ENCODE results near the gene OSBPL10. TPM values are rescaled to one million over a fixed set of nuclear protein-coding genes. Genes with fewer than 3 reads are reported as not detected.
"Not testable (repeated sequence)": the region's sequence is repeated elsewhere in the genome, so short reads cannot be mapped to it uniquely, and the experiment has no call there.

OSBPL10 gene
- total RNA-seq, 2 donors from 2014 or later: 0.17 to 2.9 TPM

DNA sequence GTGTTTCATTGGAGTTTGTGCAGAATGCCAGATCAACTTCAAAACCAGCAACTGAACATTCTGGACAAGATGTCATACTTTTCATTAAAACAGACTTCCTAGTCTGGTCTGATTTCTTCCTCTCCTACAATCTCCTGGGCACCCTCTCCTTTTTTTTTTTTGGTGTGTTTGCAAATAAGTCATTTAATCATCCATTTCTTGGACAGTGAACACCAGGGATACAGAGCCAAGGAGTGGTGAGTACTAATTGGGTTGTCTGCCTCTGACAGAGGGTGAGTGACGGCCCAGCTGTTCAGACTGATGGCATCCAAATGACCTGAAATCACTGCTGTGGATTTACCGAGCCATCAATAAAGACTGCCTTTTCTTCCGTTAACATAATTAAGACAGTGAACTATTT is 290.3 kb downstream of the OSBPL10 start:
- Mint-ChIP-seq H3K27ac (no peak overlapping the region), H3K9me3 (peaks cover 3% of the 10 kb centered on the region), H3K36me3 (peaks cover 5% of the 10 kb centered on the region), H3K4me3 (no peak overlapping the region), H3K4me1 (ENCODE audit: low read depth in 2 of 2) (peaks cover 0 to 8% of the 10 kb centered on the region in 2 donors), H3K27me3 (peaks cover 2 to 6% of the 10 kb centered on the region in 2 donors)
- DNase-seq (ENCODE audit: low spot score): no peak
- ATAC-seq: no peak

DNA sequence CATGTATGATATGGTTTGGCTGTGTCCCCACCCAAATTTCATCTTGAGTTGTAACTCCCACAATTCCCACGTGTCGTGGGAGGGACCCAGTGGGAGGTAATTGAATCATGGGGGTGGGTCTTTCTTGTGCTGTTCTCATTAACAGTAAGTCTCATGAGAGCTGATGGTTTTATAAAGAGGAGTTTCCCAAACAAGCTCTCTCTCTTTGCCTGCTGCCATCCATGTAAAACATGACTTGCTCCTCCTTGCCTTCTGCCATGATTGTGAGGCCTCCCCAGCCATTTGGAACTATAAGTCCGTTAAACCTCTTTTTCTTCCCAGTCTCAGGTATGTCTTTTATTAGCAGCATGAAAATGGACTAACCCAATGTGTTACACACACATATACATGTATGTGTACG is 291.5 kb downstream of the OSBPL10 start:
- peak overlapping the region in 1 of 2 donors; percentile 3 for H3K27ac Mint-ChIP-seq
- not testable (repeated sequence) for H3K27me3 Mint-ChIP-seq, H3K4me3 Mint-ChIP-seq

DNA sequence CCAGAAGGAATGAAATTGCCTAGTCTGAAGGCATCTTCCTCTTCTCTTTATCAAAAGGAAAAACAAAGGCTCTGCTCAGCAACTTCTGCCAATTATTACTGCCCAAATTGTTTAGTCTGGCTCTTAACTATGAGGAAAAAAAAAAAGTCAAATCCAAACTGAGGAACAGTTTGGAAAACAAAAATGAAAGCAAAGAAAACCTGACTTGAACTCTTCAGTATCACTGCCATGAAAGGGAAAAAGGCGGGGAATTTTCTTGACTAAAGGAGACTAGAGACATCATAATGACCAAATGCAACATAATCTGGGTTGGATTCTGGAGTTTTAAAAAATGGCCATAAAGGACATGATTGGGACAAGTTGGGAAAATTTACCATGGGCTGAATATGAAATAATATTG is 292.1 kb downstream of the OSBPL10 start:
- peaks cover 2 to 10% of the 10 kb centered on the region in 2 donors for H3K27me3 Mint-ChIP-seq
- peaks cover 0 to 8% of the 10 kb centered on the region in 2 donors for H3K4me1 Mint-ChIP-seq (ENCODE audit: low read depth in 2 of 2)
- peaks cover 5% of the 10 kb centered on the region for H3K36me3 Mint-ChIP-seq
- no peak for DNase-seq (ENCODE audit: low spot score)
- no peak overlapping the region for H3K4me3 Mint-ChIP-seq
- H3K27ac Mint-ChIP-seq: peak overlapping the region in 1 of 2 donors; percentile 20
- no peak for ATAC-seq
- peaks cover 3% of the 10 kb centered on the region for H3K9me3 Mint-ChIP-seq

More for the DNA sequence above, 291.5 kb downstream of the OSBPL10 start:
- DNase-seq (ENCODE audit: low spot score); H3K4me1 Mint-ChIP-seq (ENCODE audit: low read depth in 2 of 2); ATAC-seq; H3K36me3 Mint-ChIP-seq; H3K9me3 Mint-ChIP-seq: not testable (repeated sequence)

DNA sequence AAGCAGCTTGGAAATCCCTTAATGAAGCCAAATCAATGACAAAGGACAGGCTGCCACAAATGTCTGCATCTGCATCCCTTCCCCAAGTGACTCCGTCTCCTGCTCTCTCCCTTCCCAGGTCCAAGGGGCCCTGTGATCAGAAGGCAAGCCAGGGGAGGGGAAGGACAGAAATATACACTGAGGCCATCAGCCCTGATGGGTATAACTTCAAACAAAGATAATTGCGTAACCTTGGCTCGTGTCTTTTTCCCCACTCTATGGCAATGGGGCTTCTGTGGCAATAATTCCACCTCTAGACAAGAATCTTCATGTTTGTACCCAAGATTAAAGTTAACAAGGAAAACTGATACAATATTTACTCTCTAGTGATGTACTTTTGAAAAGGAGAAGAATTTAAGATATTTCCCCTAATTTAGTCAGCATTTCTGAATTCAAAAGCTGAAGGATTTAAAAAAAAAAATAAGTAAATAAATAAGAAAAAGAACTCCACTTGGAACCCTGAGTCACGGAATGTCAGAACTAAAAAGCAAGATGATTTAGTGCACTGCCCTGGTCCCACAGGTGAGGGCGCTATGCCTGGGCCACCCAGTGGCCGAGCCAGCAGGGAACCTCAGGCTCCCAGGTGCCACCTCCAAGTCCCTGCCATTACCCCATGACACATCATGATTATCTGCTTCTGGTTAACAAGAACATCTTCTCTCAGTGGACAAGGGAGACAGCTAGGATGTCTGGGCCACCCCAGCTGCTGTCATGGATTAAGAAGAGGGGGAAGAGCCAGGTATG is 293.9 kb downstream of the OSBPL10 start:
- Mint-ChIP-seq H3K36me3 (peaks cover 5% of the 10 kb centered on the region), H3K4me1 (ENCODE audit: low read depth in 2 of 2) (peaks cover 0 to 8% of the 10 kb centered on the region in 2 donors), H3K4me3 (no peak overlapping the region), H3K9me3 (peaks cover 3% of the 10 kb centered on the region), H3K27me3 (peaks cover 2 to 10% of the 10 kb centered on the region in 2 donors), H3K27ac (no peak overlapping the region)
- ATAC-seq (no peak), DNase-seq (ENCODE audit: low spot score) (no peak)

DNA sequence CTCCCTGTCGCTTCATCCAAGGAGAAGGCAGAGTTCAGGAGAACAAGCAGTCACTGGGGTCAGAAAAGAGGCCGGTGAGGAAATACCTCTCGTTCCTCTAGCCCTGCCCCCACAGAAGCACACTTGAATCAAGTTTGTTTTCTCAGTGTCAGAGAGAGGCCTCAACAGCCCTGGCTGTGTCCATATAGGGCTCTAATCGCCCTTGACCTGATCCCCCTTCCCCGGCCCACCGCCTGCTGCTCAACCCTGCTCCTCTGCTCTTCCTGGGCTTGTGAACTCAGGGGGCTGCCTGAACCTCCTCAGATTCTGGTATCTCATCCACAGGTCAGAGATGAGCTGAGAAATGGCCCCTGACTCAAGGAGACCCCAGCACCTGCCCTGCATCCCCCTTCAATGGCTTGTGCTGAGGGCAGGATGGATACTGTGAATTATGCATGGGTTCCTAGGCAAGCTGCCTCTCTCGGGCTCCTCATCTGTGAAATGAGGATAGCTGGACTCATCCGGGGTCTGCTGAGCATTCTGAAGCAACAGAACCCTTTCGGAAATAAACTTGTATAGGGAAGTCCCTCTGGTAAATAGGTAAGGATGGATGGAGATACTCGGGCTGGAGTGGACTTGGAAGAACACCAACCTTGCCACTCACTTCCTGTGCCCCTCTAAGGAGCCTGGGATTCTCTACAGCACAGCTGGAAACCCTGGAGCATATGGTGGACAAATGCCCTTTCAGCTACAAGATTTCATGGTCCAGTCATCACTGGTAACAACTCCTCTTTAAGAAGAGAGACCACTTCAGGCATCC is 300.8 kb downstream of the OSBPL10 start:
- no peak overlapping the region for H3K27ac Mint-ChIP-seq
- no peaks in the 10 kb centered on the region for H3K9me3 Mint-ChIP-seq
- H3K36me3 Mint-ChIP-seq: no peaks in the 10 kb centered on the region
- H3K4me1 Mint-ChIP-seq (ENCODE audit: low read depth in 2 of 2): no peaks in the 10 kb centered on the region
- DNase-seq (ENCODE audit: low spot score): no peak
- H3K27me3 Mint-ChIP-seq: no peaks in the 10 kb centered on the region
- H3K4me3 Mint-ChIP-seq: no peak overlapping the region
- peak in 1 of 2 donors; percentile 8 for ATAC-seq

DNA sequence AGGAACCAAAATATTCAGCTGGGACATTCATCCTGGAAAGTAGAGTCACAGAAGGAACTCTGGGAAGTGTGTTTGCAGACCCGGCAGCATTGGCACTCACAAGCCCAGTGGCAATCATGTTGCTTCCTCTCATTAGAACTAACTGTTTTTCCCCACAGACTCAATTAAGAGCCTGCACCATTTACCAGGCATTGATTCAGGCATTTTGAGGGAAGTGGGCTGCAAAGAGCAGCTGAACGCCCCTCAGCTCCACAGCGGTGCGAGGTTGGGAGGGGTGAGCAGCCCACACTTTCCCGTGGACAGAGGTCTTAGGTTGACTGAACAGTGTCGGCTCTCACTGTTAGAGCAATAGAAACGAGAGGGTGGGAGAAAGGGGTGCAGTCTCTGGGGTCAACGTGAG is 304.5 kb downstream of the OSBPL10 start:
- H3K4me1 Mint-ChIP-seq (ENCODE audit: low read depth in 2 of 2): no peaks in the 10 kb centered on the region
- H3K9me3 Mint-ChIP-seq: no peaks in the 10 kb centered on the region
- no peaks in the 10 kb centered on the region for H3K36me3 Mint-ChIP-seq
- ATAC-seq (no peak), DNase-seq (ENCODE audit: low spot score) (no peak)
- H3K27ac Mint-ChIP-seq: no peak overlapping the region
- H3K27me3 Mint-ChIP-seq: no peaks in the 10 kb centered on the region
- H3K4me3 Mint-ChIP-seq: no peak overlapping the region

DNA sequence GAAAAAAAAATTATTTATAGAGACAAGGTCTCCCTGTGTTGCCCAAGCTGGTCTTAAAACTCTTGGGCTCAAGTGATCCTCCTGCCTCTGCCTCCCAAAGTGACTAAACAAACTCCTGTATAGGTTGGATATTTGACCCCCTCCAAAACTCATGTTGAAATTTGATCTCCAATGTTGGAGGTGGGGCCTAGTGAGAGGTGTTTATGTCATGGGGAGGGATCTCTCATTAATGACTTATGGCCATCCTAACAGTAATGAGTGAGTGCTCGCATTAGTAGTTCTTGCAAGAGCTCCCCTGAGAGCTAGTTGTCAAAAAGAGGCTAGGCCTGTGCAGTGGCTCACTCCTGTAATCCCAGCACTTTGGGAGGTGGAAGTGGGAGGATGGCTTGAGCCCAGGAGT is 307.1 kb downstream of the OSBPL10 start:
- DNase-seq (ENCODE audit: low spot score) (no peak), ATAC-seq (no peak)
- H3K4me3 Mint-ChIP-seq: no peak overlapping the region
- H3K9me3 Mint-ChIP-seq: no peaks in the 10 kb centered on the region
- H3K27me3 Mint-ChIP-seq: peaks cover 0 to 4% of the 10 kb centered on the region in 2 donors
- H3K4me1 Mint-ChIP-seq (ENCODE audit: low read depth in 2 of 2): no peaks in the 10 kb centered on the region
- no peaks in the 10 kb centered on the region for H3K36me3 Mint-ChIP-seq
- no peak overlapping the region for H3K27ac Mint-ChIP-seq

DNA sequence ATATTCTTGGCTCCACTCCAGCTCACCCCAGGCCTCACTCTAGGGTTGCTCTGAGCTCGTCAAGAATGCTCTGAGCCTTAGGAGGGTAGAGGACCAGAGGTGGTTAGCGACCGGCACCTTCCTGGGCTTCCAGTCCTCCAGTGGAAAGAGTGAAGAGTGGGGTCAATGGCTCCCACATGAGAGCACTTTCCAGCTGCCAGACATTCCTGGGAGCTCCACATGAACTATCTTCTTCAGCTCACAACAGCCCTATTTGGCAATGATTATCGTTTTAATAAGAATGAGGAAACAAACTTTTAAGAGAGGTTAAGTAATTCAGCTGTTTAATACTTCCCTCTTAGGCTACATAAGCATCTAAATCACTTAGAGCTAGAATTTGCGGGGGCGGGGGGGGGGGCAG is 309.1 kb downstream of the OSBPL10 start:
- no peak for ATAC-seq
- H3K4me3 Mint-ChIP-seq: no peak overlapping the region

DNA sequence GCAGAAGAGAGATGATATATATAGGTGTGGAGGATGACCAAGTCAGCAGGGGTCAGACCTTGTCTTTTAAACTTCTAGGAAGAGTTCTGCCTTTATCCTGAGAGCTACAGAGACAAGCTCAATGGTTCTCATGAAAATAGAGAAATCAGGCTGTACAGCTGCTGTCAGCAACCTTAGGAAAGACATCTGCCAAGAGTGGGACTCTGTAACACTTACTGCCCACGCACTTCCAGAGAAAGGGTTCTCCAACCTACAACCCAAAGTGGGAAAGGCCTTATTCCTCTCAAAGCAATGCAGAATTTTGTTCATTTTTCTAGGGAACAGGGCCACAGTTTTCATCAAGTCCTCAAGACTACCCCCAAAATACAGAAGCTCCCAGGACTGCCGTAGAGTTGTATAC is 309.6 kb downstream of the OSBPL10 start:
- Mint-ChIP-seq H3K4me3 (no peak overlapping the region), H3K4me1 (ENCODE audit: low read depth in 2 of 2) (no peaks in the 10 kb centered on the region), H3K27me3 (peaks cover 0 to 4% of the 10 kb centered on the region in 2 donors), H3K36me3 (no peaks in the 10 kb centered on the region), H3K27ac (no peak overlapping the region), H3K9me3 (no peaks in the 10 kb centered on the region)
- no peak for ATAC-seq
- no peak for DNase-seq (ENCODE audit: low spot score)

More for the DNA sequence above, 309.1 kb downstream of the OSBPL10 start:
- no peaks in the 10 kb centered on the region for H3K9me3 Mint-ChIP-seq
- no peak overlapping the region for H3K27ac Mint-ChIP-seq
- H3K4me1 Mint-ChIP-seq (ENCODE audit: low read depth in 2 of 2): no peaks in the 10 kb centered on the region
- H3K36me3 Mint-ChIP-seq: no peaks in the 10 kb centered on the region
- peaks cover 0 to 4% of the 10 kb centered on the region in 2 donors for H3K27me3 Mint-ChIP-seq
- DNase-seq (ENCODE audit: low spot score): no peak

DNA sequence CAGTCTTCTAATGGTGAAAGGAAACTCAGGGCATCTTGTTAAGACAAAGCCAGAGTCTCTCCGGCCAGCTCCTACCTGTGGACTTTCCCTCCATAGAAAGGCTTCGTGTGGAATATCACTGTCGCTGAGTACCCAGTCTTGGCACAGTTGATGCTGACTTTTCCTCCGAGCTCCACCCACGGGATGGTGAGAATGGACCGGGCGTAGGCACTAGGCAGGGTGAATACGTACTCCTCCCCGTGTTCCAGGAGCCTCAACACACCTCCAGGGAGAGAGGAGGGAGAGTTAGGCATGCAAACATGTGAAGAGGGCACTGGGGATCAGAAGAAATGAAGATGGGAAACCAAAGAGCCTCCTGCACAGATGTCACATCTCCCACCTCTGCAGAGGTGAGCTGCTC is 310.3 kb downstream of the OSBPL10 start:
- H3K36me3 Mint-ChIP-seq: no peaks in the 10 kb centered on the region
- ATAC-seq (no peak), DNase-seq (ENCODE audit: low spot score) (no peak)
- no peaks in the 10 kb centered on the region for H3K4me1 Mint-ChIP-seq (ENCODE audit: low read depth in 2 of 2)
- H3K27ac Mint-ChIP-seq: no peak overlapping the region
- no peak overlapping the region for H3K4me3 Mint-ChIP-seq
- peaks cover 0 to 4% of the 10 kb centered on the region in 2 donors for H3K27me3 Mint-ChIP-seq
- no peaks in the 10 kb centered on the region for H3K9me3 Mint-ChIP-seq

DNA sequence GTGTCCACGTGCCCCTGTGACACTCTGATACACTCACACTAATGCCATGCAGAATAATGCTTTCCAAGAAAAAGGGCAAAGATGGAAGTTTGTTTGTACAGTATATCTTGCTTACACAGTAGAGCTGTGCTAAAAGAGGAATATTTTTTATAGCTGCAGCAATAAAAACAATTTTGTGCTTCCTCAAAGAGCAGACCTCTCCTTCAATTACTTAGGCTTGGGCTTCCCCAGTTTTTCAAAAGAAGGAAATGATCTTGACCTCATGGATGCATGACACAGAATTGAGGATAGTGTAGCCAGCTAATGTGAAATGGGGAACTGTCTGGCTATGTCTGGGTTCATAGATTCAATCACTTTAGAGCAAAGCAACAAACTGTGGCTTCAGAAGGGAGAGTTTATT is 310.9 kb downstream of the OSBPL10 start:
- ATAC-seq (no peak), DNase-seq (ENCODE audit: low spot score) (no peak)
- Mint-ChIP-seq H3K27me3 (peaks cover 0 to 4% of the 10 kb centered on the region in 2 donors), H3K4me3 (no peak overlapping the region), H3K9me3 (no peaks in the 10 kb centered on the region), H3K27ac (no peak overlapping the region), H3K36me3 (no peaks in the 10 kb centered on the region), H3K4me1 (ENCODE audit: low read depth in 2 of 2) (no peaks in the 10 kb centered on the region)

DNA sequence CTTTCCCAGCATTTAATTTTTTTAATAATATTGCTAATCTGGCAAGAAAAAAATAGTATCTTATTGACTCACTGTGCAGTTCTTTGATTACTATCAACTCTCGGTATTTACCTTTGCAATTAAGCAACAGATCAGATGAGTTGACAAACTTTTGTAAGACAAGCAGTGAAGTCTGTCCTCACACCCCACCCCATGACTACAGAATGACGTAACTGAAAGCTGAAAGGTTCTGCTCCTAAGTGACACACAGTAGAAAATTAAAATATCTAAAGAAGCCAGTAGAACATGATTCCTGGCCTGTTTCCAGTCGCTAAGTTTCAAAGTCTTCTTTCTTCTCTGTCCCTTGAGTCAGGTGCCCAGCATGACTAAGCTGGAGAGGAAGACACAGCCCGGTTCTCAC is 312.8 kb downstream of the OSBPL10 start:
- Mint-ChIP-seq H3K27ac (no peak overlapping the region), H3K36me3 (no peaks in the 10 kb centered on the region), H3K27me3 (peaks cover 4 to 6% of the 10 kb centered on the region in 2 donors), H3K9me3 (no peaks in the 10 kb centered on the region), H3K4me3 (no peak overlapping the region), H3K4me1 (ENCODE audit: low read depth in 2 of 2) (no peaks in the 10 kb centered on the region)
- no peak for ATAC-seq
- no peak for DNase-seq (ENCODE audit: low spot score)

DNA sequence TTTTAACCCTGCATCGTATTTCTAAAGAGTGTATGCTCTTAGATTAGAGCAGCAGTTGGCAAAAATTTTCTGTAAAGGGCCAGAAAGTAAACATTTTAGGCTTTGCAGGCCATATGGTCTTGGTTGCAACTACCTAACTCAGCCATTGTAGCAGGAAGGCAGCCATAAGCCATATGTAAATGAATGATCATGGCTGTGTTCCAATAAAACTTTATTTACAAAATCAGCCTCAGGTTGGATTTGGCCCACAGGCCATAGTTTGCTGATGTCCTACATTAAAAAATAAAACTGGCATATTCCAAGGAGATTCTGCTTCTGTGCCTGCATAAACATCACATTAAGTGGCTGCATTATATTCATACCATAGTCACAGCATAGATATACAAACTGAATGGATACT is 313.5 kb downstream of the OSBPL10 start:
- H3K4me1 Mint-ChIP-seq (ENCODE audit: low read depth in 2 of 2): no peaks in the 10 kb centered on the region
- no peaks in the 10 kb centered on the region for H3K36me3 Mint-ChIP-seq

DNA sequence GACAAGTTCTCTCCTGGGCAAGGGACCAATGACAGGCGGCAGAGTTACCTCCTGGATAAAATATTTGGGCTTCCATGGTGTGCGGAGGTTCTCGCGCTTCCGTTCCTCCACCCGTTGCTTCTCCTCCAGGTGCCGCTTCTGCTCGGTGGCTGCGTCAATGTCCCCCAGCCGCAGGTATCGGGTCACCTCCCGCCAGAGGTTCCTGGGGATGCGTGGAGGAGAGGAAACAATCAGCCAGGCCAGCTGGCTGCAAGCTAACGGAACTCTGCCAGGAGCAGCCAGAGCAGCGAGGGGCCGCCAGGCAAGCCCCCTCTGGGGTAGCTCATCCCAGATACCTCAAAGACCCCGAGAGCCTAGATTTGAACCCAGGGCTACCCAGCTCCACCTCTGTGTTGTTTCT is 317.0 kb downstream of the OSBPL10 start:
- peaks cover 5 to 11% of the 10 kb centered on the region in 2 donors for H3K27me3 Mint-ChIP-seq
- H3K27ac Mint-ChIP-seq: no peak overlapping the region
- H3K4me1 Mint-ChIP-seq (ENCODE audit: low read depth in 2 of 2): no peaks in the 10 kb centered on the region
- no peaks in the 10 kb centered on the region for H3K9me3 Mint-ChIP-seq
- DNase-seq (ENCODE audit: low spot score) (no peak), ATAC-seq (no peak)
- H3K4me3 Mint-ChIP-seq: no peak overlapping the region
- no peaks in the 10 kb centered on the region for H3K36me3 Mint-ChIP-seq

More for the DNA sequence above, 313.5 kb downstream of the OSBPL10 start:
- Mint-ChIP-seq H3K27me3 (peaks cover 6 to 9% of the 10 kb centered on the region in 2 donors), H3K9me3 (no peaks in the 10 kb centered on the region), H3K27ac (no peak overlapping the region), H3K4me3 (no peak overlapping the region)
- no peak for ATAC-seq
- DNase-seq (ENCODE audit: low spot score): no peak

All from natural killer cell treated with Interleukin-12 subunit alpha and Interleukin-12 subunit beta and Interleukin-15 and Interleukin-18, amount 100 ng/mL, for 72 hours (primary cell).